ENCODE results near the gene CYP2F1. TPM values are rescaled to one million over a fixed set of nuclear protein-coding genes. Genes with fewer than 3 reads are reported as not detected.

Gene CYP2F1
- total RNA-seq: not detected
- not detected for polyA plus RNA-seq

GRCh38 chr19:41114132-41114531 lies at the start of gene CYP2F1:
Gene CYP2F1, plus strand, starts transcription at chr19:41114432. Its CDS starts 1,757 bp downstream, at chr19:41116189.
- H3K27ac ChIP-seq (ENCODE audit: low read depth in 1 of 2, low read length in 2 of 2): no peak within 1 kb of the TSS
- WGBS: 84% methylated on average over 7 of the region's 7 CpGs
- peaks cover 0 to 3% (median 0%) of the 10 kb centered on the region in 4 donors for H3K27me3 ChIP-seq (ENCODE audit: control insufficient read depth in 4 of 4, insufficient read depth in 4 of 4, low read length in 3 of 4)
- no peaks in the 10 kb centered on the region for H3K4me1 ChIP-seq (ENCODE audit: control insufficient read depth in 4 of 4, insufficient read depth in 4 of 4, low read length in 3 of 4)
- H3K36me3 ChIP-seq (ENCODE audit: control insufficient read depth in 4 of 4, insufficient read depth in 3 of 4, low read depth in 1 of 4, low read length in 3 of 4): no peaks in the 10 kb centered on the region
- no peak for DNase-seq (ENCODE audit: low spot score)
- no peak within 1 kb of the TSS for H3K4me3 ChIP-seq (ENCODE audit: low read depth in 1 of 3, low read length in 3 of 3)
- TF ChIP-seq, protein P1, sequence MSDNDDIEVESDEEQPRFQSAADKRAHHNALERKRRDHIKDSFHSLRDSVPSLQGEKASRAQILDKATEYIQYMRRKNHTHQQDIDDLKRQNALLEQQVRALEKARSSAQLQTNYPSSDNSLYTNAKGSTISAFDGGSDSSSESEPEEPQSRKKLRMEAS (IDR thresholded peaks at IDR 0.05): no peak
- TF ChIP-seq HNF4A (conservative IDR thresholded peaks at IDR 0.05): no peak
- no peak for TF ChIP-seq HNF4G (IDR thresholded peaks at IDR 0.05)
- TF ChIP-seq JUND (IDR thresholded peaks at IDR 0.05): no peak
- TF ChIP-seq RAD21 (IDR thresholded peaks at IDR 0.05): no peak
- TF ChIP-seq, protein P2, sequence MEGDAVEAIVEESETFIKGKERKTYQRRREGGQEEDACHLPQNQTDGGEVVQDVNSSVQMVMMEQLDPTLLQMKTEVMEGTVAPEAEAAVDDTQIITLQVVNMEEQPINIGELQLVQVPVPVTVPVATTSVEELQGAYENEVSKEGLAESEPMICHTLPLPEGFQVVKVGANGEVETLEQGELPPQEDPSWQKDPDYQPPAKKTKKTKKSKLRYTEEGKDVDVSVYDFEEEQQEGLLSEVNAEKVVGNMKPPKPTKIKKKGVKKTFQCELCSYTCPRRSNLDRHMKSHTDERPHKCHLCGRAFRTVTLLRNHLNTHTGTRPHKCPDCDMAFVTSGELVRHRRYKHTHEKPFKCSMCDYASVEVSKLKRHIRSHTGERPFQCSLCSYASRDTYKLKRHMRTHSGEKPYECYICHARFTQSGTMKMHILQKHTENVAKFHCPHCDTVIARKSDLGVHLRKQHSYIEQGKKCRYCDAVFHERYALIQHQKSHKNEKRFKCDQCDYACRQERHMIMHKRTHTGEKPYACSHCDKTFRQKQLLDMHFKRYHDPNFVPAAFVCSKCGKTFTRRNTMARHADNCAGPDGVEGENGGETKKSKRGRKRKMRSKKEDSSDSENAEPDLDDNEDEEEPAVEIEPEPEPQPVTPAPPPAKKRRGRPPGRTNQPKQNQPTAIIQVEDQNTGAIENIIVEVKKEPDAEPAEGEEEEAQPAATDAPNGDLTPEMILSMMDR (IDR thresholded peaks at IDR 0.05; ENCODE audit: low read depth, low read length, missing input control): no peak
- TF ChIP-seq RXRA (IDR thresholded peaks at IDR 0.05): no peak
- TF ChIP-seq REST (IDR thresholded peaks at IDR 0.05): no peak
- TF ChIP-seq EGR1 (IDR thresholded peaks at IDR 0.05; ENCODE audit: low read depth in 2 of 2): no peak
- TF ChIP-seq TAF1 (conservative IDR thresholded peaks at IDR 0.05): no peak
- no peak for TF ChIP-seq GABPA (IDR thresholded peaks at IDR 0.05 in 1 of 2, conservative IDR thresholded peaks at IDR 0.05 in 1 of 2)
- no peak for TF ChIP-seq ZBTB33 (IDR thresholded peaks at IDR 0.05)
- no peak for TF ChIP-seq ATF3 (IDR thresholded peaks at IDR 0.05)
- no peak for TF ChIP-seq SP1 (IDR thresholded peaks at IDR 0.05)
- no peak for TF ChIP-seq FOXA1 (IDR thresholded peaks at IDR 0.05)
- TF ChIP-seq NR2F2 (IDR thresholded peaks at IDR 0.05): no peak
- TF ChIP-seq FOXA2 (IDR thresholded peaks at IDR 0.05): no peak
- TF ChIP-seq YY1 (IDR thresholded peaks at IDR 0.05): no peak
- no peak within 1 kb of the TSS for H3K9ac ChIP-seq (ENCODE audit: low read depth in 1 of 2, low read length in 2 of 2)
- no peaks in the 10 kb centered on the region for H3K9me3 ChIP-seq (ENCODE audit: control insufficient read depth in 4 of 4, low read length in 3 of 4)

Data from liver (tissue), 9 donors.